Measurements from ENCODE around the gene SLC22A13.

DNA sequence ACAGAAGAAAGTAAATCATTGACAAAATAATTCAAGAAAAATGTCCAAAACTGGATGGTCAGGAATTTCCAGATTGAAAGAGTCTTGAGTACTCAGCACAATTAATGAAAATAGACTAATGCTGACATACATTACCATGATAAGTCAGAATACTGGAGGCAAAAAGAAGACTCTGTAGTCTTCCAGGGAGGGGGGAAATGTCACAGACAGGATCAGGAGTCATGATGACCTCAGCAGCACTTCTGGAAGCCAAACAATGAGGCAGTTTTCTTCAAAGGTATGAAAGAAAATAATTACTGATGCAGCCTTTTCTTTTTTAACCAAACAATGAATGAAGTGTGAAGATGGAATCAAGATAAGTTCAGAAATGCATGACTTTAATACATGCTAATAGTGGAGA lies 30.1 kb upstream of the SLC22A13 start:
- TF ChIP-seq, protein P1, sequence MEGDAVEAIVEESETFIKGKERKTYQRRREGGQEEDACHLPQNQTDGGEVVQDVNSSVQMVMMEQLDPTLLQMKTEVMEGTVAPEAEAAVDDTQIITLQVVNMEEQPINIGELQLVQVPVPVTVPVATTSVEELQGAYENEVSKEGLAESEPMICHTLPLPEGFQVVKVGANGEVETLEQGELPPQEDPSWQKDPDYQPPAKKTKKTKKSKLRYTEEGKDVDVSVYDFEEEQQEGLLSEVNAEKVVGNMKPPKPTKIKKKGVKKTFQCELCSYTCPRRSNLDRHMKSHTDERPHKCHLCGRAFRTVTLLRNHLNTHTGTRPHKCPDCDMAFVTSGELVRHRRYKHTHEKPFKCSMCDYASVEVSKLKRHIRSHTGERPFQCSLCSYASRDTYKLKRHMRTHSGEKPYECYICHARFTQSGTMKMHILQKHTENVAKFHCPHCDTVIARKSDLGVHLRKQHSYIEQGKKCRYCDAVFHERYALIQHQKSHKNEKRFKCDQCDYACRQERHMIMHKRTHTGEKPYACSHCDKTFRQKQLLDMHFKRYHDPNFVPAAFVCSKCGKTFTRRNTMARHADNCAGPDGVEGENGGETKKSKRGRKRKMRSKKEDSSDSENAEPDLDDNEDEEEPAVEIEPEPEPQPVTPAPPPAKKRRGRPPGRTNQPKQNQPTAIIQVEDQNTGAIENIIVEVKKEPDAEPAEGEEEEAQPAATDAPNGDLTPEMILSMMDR (IDR thresholded peaks at IDR 0.05), result no peak
- no peak for TF ChIP-seq POLR2A (IDR thresholded peaks at IDR 0.05)
